K562 (cell line): ENCODE measurements around the gene NUDT22. TPM values are rescaled to one million over a fixed set of nuclear protein-coding genes. Genes with fewer than 3 reads are reported as not detected.

Source experiments
- DMBX1 ChIP-seq: fragments of 250-450 bp; sonication (Bioruptor Pico); IDR thresholded peaks from 2 replicates; pipeline ENCODE4 v1.8.0; 2022; ENCODE audit warnings: inconsistent platforms, mild to moderate bottlenecking, moderate library complexity, borderline replicate concordance
- E2F6 ChIP-seq, 2 experiments: IDR thresholded peaks; 2 replicates each; pipeline ENCODE4 v1.6.1; 2011; ENCODE audit warnings: borderline replicate concordance in 1 of 2, control low read depth in 1 of 2, low read depth in 1 of 2, low read length in 1 of 2, mild to moderate bottlenecking in 1 of 2, mixed read lengths in 1 of 2, moderate library complexity in 1 of 2; ENCODE audit not compliant: insufficient read depth in 1 of 2, insufficient read length in 1 of 2, poor library complexity in 1 of 2, severe bottlenecking in 1 of 2; ENCODE audit errors: extremely low read depth in 1 of 2
- GTF2F1 ChIP-seq: IDR thresholded peaks from 2 replicates; pipeline ENCODE4 v1.6.1; 2011; ENCODE audit warnings: low read depth, low read length, improper control_type of control experiment
- IRF1 ChIP-seq: sonication (generic); formaldehyde crosslinking; IDR thresholded peaks from 2 replicates; pipeline ENCODE4 v1.8.0; 2022; ENCODE audit warnings: missing genetic modification reagents, mild to moderate bottlenecking, borderline replicate concordance
- POLR2G ChIP-seq: fragments of 200-400 bp; formaldehyde crosslinking; IDR thresholded peaks from 2 replicates; pipeline ENCODE4 v1.6.1; 2017; ENCODE audit warnings: low read depth, mild to moderate bottlenecking, antibody characterized with exemption, low read length, moderate library complexity
- SRSF7 ChIP-seq: fragments of 200-400 bp; formaldehyde crosslinking; optimal IDR thresholded peaks from 2 replicates; pipeline ENCODE3; 2017; ENCODE audit warnings: mild to moderate bottlenecking, low read depth, low read length
- SRSF9 ChIP-seq: fragments of 200-400 bp; formaldehyde crosslinking; IDR thresholded peaks from 2 replicates; pipeline ENCODE4 v1.6.1; 2017; ENCODE audit warnings: low read depth, low read length, borderline replicate concordance
- ZNF239 ChIP-seq: fragments of 250-450 bp; sonication (Bioruptor Pico); IDR thresholded peaks from 2 replicates; pipeline ENCODE4 v1.4.0; 2020; ENCODE audit warnings: mild to moderate bottlenecking
- ZNF444 ChIP-seq: fragments of 250-450 bp; sonication (Bioruptor Pico); IDR thresholded peaks from 2 replicates; pipeline ENCODE4 v1.4.0; 2020; ENCODE audit warnings: mild to moderate bottlenecking, moderate library complexity
- ZNF609 ChIP-seq: sonication (generic); formaldehyde crosslinking; IDR thresholded peaks from 2 replicates; pipeline ENCODE4 v1.8.1; 2023; ENCODE audit warnings: missing genetic modification reagents, mild to moderate bottlenecking, borderline replicate concordance
- ZSCAN29 ChIP-seq: fragments of 450-650 bp; IDR thresholded peaks from 2 replicates; pipeline ENCODE4 v1.6.1; 2017
- polyA plus RNA-seq, 8 experiments: library from polyadenylated mRNA; depleted of rRNA in 4 of 8; stranded (reverse) in 5 of 8; unstranded in 3 of 8; fragments of >200 nt; fragmentation: Nextera tagmentation in 2 of 8; fragmentation: Illumina TruSeq in 1 of 8; extraction: Ambion mirVana in 2 of 8; extraction: Trizol in 1 of 8; gene quantifications; 2 replicates each; pipeline versions ENCODE4 v1.2.1 to v1.2.3, GENCODE V29; 2011 to 2014; ENCODE audit warnings: inconsistent platforms in 1 of 8, missing spikeins in 1 of 8
- total RNA-seq, 7 experiments: library from RNA; depleted of rRNA in 6 of 7; stranded (reverse); fragments of >200 nt in 6 of 7; fragmentation: Illumina TruSeq in 2 of 7; extraction: Trizol in 2 of 7; gene quantifications; 2 replicates each; pipeline versions ENCODE4 v1.2.1 to v1.2.3, GENCODE V29; 2011 to 2021; ENCODE audit warnings: low replicate concordance in 1 of 7

The NUDT22 gene
- total and polyA plus RNA-seq, 9 of the 15 experiments (the other 6 are each of a cell fraction or from before 2014, with no cell fraction given) = 6.3 to 92.6 (median 37.4) TPM

- peak; percentile 52 to 66 for TF ChIP-seq E2F6 (IDR thresholded peaks at IDR 0.05; ENCODE audit: borderline replicate concordance in 1 of 2, extremely low read depth in 1 of 2, insufficient read depth in 1 of 2, insufficient read length in 1 of 2, low read depth in 1 of 2, low read length in 1 of 2, poor library complexity in 1 of 2, severe bottlenecking in 1 of 2)
- peak; percentile 91 for TF ChIP-seq POLR2G
- TF ChIP-seq SRSF7 = no peak
- no peak; the same call in 1 of the 2 replicates for TF ChIP-seq ZNF444 (CRISPR knock-in tag)
- TF ChIP-seq ZNF239 = no peak
- no peak for TF ChIP-seq SRSF9
- TF ChIP-seq DMBX1 = no peak
- 0 out of 2 replicates have a peak, but pooled peaks have one; percentile 16 for TF ChIP-seq ZSCAN29
- TF ChIP-seq ZNF609 (CRISPR knock-in tag) = no peak
- TF ChIP-seq GTF2F1 = no peak; the same call in 1 of the 2 replicates
- no peak for TF ChIP-seq IRF1 (CRISPR knock-in tag)
Measured at GRCh38 chr11:64269540-64270220, 43.6 kb downstream of the NUDT22 start (continued).
